Testis (tissue), 2 donors: ENCODE results near the gene OR2A25.

Experiments
- CTCF ChIP-seq, 3 experiments: fragments of 450-650 bp in 2 of 3; fragments of 200-600 bp in 1 of 3; sonication (generic) in 1 of 3; IDR thresholded peaks; one replicate each; pipeline ENCODE4 v1.5.1; 2016 to 2019; ENCODE audit warnings: antibody characterized with exemption in 3 of 3, mild to moderate bottlenecking in 2 of 3, moderate library complexity in 1 of 3
- POLR2A ChIP-seq: fragments of 450-650 bp; IDR thresholded peaks from one replicate; pipeline ENCODE4 v1.6.1; 2017; ENCODE audit warnings: antibody characterized with exemption, mild to moderate bottlenecking, moderate library complexity

- no peak for TF ChIP-seq POLR2A
- TF ChIP-seq CTCF (IDR thresholded peaks at IDR 0.05) = no peak
Measured at GRCh38 chr7:144118341-144118740, 48.7 kb downstream of the OR2A25 start.
